Activated CD8-positive, alpha-beta T cell treated with anti-CD3 and anti-CD28 coated beads for 36 hours (primary cell): Measurements from ENCODE around the gene SLC26A1. TPM values are rescaled to one million over a fixed set of nuclear protein-coding genes. Genes with fewer than 3 reads are reported as not detected.

Source experiments
- ATAC-seq: fragments of 200-7000 bp; cut with Tn5 transposase; one replicate; pipeline ENCODE4 v1.10.0; 2021; ENCODE audit warnings: mild to moderate bottlenecking, moderate library complexity
- CTCF ChIA-PET: fragments of 350-600 bp; sonication (Branson Sonifier 250); formaldehyde crosslinking; loops from one replicate; lab custom pipeline; 2021; ENCODE audit warnings: antibody characterized with exemption; lab: Charles Lee
- POLR2A ChIA-PET: fragments of 350-600 bp; sonication (Branson Sonifier 250); formaldehyde crosslinking; loops from one replicate; lab custom pipeline; 2021; ENCODE audit warnings: antibody characterized with exemption; lab: Charles Lee
- DNase-seq: peaks from one replicate; pipeline ENCODE4 v3.0.0-alpha.2; 2020
- H3K27ac Mint-ChIP-seq: one replicate; pipeline ENCODE4 v1.8.0; 2021; ENCODE audit warnings: mild to moderate bottlenecking, mixed read lengths
- H3K27me3 Mint-ChIP-seq: one replicate; pipeline ENCODE4 v1.8.0; 2021; ENCODE audit warnings: mixed read lengths
- H3K36me3 Mint-ChIP-seq: one replicate; pipeline ENCODE4 v1.8.0; 2021; ENCODE audit warnings: low read depth, mixed read lengths
- H3K4me1 Mint-ChIP-seq: one replicate; pipeline ENCODE4 v1.8.0; 2021; ENCODE audit warnings: low read depth, mixed read lengths
- H3K4me3 Mint-ChIP-seq: one replicate; pipeline ENCODE4 v1.8.0; 2021; ENCODE audit warnings: mild to moderate bottlenecking, moderate library complexity, mixed read lengths
- H3K9me3 Mint-ChIP-seq: one replicate; pipeline ENCODE4 v1.8.0; 2021; ENCODE audit warnings: mixed read lengths
- intact Hi-C: fragments of 100-400 bp; cut with micrococcal nuclease; formaldehyde crosslinking; loops from one replicate; pipeline ENCODE4 v1.10.0; 2022
- total RNA-seq, 2 experiments: library from RNA; stranded (reverse); gene quantifications; one replicate each; pipeline ENCODE4 v1.2.3, GENCODE V29; 2021
- TF ChIP-seq, protein P1 (sequence below): fragments of 200-600 bp; IDR thresholded peaks from one replicate; pipeline ENCODE4 v1.8.0; 2022; ENCODE audit warnings: antibody characterized with exemption, mild to moderate bottlenecking

The SLC26A1 gene
- total RNA-seq, 2 experiments from 2014 or later, result 0.27 TPM; not detected in 1

DNA sequence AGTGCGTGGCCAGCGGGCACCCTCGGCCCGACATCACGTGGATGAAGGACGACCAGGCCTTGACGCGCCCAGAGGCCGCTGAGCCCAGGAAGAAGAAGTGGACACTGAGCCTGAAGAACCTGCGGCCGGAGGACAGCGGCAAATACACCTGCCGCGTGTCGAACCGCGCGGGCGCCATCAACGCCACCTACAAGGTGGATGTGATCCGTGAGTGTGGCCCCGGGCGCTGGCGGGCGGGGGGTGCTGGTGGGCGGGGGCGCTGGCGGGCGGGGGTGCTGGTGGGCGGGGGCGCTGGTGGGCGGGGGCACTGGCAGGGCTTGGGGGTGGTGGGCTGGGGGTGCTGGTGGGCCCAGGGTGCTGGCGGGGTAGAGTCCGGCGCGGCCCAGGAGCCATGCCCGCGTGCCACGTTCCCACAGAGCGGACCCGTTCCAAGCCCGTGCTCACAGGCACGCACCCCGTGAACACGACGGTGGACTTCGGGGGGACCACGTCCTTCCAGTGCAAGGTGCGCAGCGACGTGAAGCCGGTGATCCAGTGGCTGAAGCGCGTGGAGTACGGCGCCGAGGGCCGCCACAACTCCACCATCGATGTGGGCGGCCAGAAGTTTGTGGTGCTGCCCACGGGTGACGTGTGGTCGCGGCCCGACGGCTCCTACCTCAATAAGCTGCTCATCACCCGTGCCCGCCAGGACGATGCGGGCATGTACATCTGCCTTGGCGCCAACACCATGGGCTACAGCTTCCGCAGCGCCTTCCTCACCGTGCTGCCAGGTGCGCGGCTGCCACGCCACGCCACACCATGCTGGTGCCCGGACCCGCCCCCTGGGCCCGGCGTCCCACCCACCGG lies 30.9 kb upstream of the SLC26A1 start:
- no peak for DNase-seq
- ChIA-PET POLR2A (interaction anchor here (1.0 kb wide), 1 partner anchor 10 kb away, joined by 3 read pairs; no protein-coding TSS in a partner anchor), CTCF (no interaction called here)
- peaks cover 11% of the 10 kb centered on the region for H3K36me3 Mint-ChIP-seq
- no peak for ATAC-seq
- H3K27ac Mint-ChIP-seq, result no peak overlapping the region
- TF ChIP-seq, protein P1, sequence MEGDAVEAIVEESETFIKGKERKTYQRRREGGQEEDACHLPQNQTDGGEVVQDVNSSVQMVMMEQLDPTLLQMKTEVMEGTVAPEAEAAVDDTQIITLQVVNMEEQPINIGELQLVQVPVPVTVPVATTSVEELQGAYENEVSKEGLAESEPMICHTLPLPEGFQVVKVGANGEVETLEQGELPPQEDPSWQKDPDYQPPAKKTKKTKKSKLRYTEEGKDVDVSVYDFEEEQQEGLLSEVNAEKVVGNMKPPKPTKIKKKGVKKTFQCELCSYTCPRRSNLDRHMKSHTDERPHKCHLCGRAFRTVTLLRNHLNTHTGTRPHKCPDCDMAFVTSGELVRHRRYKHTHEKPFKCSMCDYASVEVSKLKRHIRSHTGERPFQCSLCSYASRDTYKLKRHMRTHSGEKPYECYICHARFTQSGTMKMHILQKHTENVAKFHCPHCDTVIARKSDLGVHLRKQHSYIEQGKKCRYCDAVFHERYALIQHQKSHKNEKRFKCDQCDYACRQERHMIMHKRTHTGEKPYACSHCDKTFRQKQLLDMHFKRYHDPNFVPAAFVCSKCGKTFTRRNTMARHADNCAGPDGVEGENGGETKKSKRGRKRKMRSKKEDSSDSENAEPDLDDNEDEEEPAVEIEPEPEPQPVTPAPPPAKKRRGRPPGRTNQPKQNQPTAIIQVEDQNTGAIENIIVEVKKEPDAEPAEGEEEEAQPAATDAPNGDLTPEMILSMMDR, result no peak
- intact Hi-C loops, result no loop called here
- no peak overlapping the region for H3K4me3 Mint-ChIP-seq
- no peaks in the 10 kb centered on the region for H3K9me3 Mint-ChIP-seq
- H3K4me1 Mint-ChIP-seq, result peaks cover 6% of the 10 kb centered on the region
- no peaks in the 10 kb centered on the region for H3K27me3 Mint-ChIP-seq

DNA sequence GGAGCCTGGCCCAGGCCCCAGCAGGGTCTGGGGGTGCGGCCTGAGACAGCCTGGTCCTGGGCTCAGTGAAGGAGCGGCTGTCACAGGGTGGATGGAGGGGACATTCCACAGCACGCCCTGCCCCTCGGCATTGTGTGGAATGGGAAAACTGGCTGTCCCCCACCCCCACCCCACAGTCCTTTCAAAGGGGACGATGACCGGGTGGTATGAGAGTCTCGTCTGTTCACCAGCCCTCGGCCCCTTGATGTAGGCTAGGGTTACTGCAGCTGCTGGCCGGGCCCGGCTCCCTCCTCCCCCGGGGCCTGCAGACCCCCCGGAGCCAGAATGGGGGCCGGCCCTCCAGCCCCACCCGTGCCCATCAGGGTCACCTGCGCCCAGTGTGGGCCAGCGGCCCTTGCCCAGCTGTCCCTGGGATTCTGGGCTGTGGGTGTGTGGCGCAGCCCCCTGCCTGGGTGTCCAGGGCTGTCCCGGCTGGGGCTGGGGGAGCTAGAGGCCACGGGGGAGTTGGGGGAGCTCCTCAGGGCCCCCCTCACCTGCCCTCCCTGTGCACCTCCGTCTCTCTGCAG lies 30.0 kb upstream of the SLC26A1 start:
- Mint-ChIP-seq H3K27ac (no peak overlapping the region), H3K36me3 (peaks cover 11% of the 10 kb centered on the region), H3K4me3 (no peak overlapping the region), H3K4me1 (peaks cover 6% of the 10 kb centered on the region), H3K9me3 (no peaks in the 10 kb centered on the region), H3K27me3 (no peaks in the 10 kb centered on the region)
- CTCF ChIA-PET, result no interaction called here
- POLR2A ChIA-PET, result interaction anchor here (1.0 kb wide), 1 partner anchor 9 kb away, joined by 3 read pairs; no protein-coding TSS in a partner anchor
- intact Hi-C loops, result no loop called here
- ATAC-seq, result no peak
- TF ChIP-seq, protein P1, result no peak
- no peak for DNase-seq

DNA sequence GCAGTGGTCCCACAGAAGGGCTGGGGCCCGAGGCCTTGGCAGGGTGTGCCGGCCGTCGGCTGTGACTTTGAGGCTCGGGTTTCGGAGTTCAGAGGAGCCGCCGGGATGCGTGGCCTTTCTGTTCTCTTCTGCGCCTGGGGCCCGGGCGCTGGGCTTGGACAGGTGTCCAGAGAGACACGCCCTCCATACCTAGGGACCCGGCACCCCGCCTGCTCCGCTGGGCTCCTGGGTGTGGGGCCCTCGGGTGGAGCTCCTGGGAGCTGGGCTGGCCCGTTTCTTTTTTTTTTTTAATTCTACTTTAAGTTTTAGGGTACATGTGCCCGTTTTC lies 29.5 kb upstream of the SLC26A1 start:
- CTCF ChIA-PET, result no interaction called here
- Mint-ChIP-seq H3K4me1 (peaks cover 6% of the 10 kb centered on the region), H3K4me3 (no peak overlapping the region), H3K27me3 (no peaks in the 10 kb centered on the region), H3K36me3 (peaks cover 11% of the 10 kb centered on the region), H3K9me3 (no peaks in the 10 kb centered on the region), H3K27ac (no peak overlapping the region)
- DNase-seq (no peak), ATAC-seq (no peak)
- POLR2A ChIA-PET, result no interaction called here
- intact Hi-C loops, result no loop called here
- TF ChIP-seq, protein P1, result no peak

DNA sequence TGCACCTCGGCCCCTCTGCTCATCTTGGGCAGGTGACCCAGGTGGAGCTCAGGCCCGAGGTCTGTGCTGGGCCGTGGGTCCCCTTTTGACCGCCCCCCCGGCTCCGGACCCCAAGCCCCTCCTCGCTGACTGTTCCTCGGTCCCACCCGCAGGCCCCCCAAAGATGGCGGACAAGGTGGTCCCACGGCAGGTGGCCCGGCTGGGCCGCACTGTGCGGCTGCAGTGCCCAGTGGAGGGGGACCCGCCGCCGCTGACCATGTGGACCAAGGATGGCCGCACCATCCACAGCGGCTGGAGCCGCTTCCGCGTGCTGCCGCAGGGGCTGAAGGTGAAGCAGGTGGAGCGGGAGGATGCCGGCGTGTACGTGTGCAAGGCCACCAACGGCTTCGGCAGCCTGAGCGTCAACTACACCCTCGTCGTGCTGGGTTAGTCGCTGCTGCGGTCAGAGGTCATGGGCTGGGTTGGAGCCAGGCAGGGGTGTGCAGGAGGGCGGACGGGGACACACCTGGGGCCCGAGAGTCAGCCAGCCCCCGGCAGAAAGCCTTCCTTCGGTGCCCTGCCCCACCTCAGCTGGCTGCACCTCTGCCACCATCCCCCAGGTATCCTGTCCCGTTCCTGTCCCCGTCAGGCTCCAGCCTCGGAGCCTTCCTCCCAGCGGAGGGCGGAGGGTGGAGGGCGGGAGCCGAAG lies 29.0 kb upstream of the SLC26A1 start:
- ATAC-seq (no peak), DNase-seq (no peak)
- TF ChIP-seq, protein P1, result no peak
- H3K4me1 Mint-ChIP-seq, result peaks cover 6% of the 10 kb centered on the region
- H3K27ac Mint-ChIP-seq, result no peak overlapping the region
- no peaks in the 10 kb centered on the region for H3K9me3 Mint-ChIP-seq
- H3K27me3 Mint-ChIP-seq, result no peaks in the 10 kb centered on the region
- POLR2A ChIA-PET, result no interaction called here
- peaks cover 11% of the 10 kb centered on the region for H3K36me3 Mint-ChIP-seq
- H3K4me3 Mint-ChIP-seq, result no peak overlapping the region
- CTCF ChIA-PET, result no interaction called here
- intact Hi-C loops, result no loop called here
